ENCODE results near the gene PCDHA10.

- TF ChIP-seq, protein P1, sequence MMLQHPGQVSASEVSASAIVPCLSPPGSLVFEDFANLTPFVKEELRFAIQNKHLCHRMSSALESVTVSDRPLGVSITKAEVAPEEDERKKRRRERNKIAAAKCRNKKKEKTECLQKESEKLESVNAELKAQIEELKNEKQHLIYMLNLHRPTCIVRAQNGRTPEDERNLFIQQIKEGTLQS (CRISPR knock-in tag; conservative IDR thresholded peaks at IDR 0.05), result no peak
- TF ChIP-seq, protein P2, sequence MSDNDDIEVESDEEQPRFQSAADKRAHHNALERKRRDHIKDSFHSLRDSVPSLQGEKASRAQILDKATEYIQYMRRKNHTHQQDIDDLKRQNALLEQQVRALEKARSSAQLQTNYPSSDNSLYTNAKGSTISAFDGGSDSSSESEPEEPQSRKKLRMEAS (CRISPR knock-in tag; IDR thresholded peaks at IDR 0.05), result no peak
- TF ChIP-seq CTCF (IDR thresholded peaks at IDR 0.05) (no peak), JUN (CRISPR knock-in tag; IDR thresholded peaks at IDR 0.05) (no peak), USF2 (CRISPR knock-in tag; IDR thresholded peaks at IDR 0.05) (no peak), IRF1 (CRISPR knock-in tag; IDR thresholded peaks at IDR 0.05) (no peak), NFYB (CRISPR knock-in tag; conservative IDR thresholded peaks at IDR 0.05; ENCODE audit: low read depth) (no peak)
- TF ChIP-seq, protein P3, sequence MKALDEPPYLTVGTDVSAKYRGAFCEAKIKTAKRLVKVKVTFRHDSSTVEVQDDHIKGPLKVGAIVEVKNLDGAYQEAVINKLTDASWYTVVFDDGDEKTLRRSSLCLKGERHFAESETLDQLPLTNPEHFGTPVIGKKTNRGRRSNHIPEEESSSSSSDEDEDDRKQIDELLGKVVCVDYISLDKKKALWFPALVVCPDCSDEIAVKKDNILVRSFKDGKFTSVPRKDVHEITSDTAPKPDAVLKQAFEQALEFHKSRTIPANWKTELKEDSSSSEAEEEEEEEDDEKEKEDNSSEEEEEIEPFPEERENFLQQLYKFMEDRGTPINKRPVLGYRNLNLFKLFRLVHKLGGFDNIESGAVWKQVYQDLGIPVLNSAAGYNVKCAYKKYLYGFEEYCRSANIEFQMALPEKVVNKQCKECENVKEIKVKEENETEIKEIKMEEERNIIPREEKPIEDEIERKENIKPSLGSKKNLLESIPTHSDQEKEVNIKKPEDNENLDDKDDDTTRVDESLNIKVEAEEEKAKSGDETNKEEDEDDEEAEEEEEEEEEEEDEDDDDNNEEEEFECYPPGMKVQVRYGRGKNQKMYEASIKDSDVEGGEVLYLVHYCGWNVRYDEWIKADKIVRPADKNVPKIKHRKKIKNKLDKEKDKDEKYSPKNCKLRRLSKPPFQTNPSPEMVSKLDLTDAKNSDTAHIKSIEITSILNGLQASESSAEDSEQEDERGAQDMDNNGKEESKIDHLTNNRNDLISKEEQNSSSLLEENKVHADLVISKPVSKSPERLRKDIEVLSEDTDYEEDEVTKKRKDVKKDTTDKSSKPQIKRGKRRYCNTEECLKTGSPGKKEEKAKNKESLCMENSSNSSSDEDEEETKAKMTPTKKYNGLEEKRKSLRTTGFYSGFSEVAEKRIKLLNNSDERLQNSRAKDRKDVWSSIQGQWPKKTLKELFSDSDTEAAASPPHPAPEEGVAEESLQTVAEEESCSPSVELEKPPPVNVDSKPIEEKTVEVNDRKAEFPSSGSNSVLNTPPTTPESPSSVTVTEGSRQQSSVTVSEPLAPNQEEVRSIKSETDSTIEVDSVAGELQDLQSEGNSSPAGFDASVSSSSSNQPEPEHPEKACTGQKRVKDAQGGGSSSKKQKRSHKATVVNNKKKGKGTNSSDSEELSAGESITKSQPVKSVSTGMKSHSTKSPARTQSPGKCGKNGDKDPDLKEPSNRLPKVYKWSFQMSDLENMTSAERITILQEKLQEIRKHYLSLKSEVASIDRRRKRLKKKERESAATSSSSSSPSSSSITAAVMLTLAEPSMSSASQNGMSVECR (CRISPR knock-in tag; IDR thresholded peaks at IDR 0.05; ENCODE audit: borderline replicate concordance), result no peak
- TF ChIP-seq, protein P4, sequence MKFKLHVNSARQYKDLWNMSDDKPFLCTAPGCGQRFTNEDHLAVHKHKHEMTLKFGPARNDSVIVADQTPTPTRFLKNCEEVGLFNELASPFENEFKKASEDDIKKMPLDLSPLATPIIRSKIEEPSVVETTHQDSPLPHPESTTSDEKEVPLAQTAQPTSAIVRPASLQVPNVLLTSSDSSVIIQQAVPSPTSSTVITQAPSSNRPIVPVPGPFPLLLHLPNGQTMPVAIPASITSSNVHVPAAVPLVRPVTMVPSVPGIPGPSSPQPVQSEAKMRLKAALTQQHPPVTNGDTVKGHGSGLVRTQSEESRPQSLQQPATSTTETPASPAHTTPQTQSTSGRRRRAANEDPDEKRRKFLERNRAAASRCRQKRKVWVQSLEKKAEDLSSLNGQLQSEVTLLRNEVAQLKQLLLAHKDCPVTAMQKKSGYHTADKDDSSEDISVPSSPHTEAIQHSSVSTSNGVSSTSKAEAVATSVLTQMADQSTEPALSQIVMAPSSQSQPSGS (CRISPR knock-in tag; IDR thresholded peaks at IDR 0.05; ENCODE audit: borderline replicate concordance, low read depth), result no peak
Observed at GRCh38 chr5:140822281-140822629, 33.4 kb upstream of the PCDHA10 start.

All from WTC11 (cell line).